HepG2 (cell line): ENCODE data around the gene MAMDC2. TPM values are rescaled to one million over a fixed set of nuclear protein-coding genes. Genes with fewer than 3 reads are reported as not detected.
A peak's percentile ranks its signal among the peaks of the same experiment; 100 is the strongest.

Experiments
- ATAC-seq: fragments of 200-7000 bp; cut with Tn5 transposase; 3 replicates; pipeline ENCODE4 v1.9.1; 2020; ENCODE audit warnings: mild to moderate bottlenecking, moderate library complexity
- BruUV-seq: library from RNA; stranded (reverse); fragments of 400-500 nt; replicated peaks from 2 replicates; lab custom pipeline; 2021; lab: Mats Ljungman, UMichigan
- CTCF ChIA-PET: fragments of 300-600 bp; formaldehyde crosslinking; extraction: SDS; loops from one replicate; lab custom pipeline; 2021; ENCODE audit warnings: low total read pairs, inconsistent platforms, low intra/inter-chr PET ratio; lab: Yijun Ruan, JAX
- POLR2A ChIA-PET: fragments of 350-600 bp; sonication (Branson Sonifier 250); formaldehyde crosslinking; loops from one replicate; lab custom pipeline; 2020; ENCODE audit warnings: antibody characterized with exemption, inconsistent platforms; lab: Yijun Ruan, JAX
- DNase-seq: peaks from one replicate; pipeline ENCODE4 v3.0.0-alpha.2; 2015; ENCODE audit warnings: low spot score
- FAIRE-seq: peaks from 3 replicates; lab custom pipeline; 2011; peaks lifted over from hg19 to GRCh38; lab: Jason Lieb, UNC
- H2AFZ ChIP-seq: one replicate; pipeline ENCODE4 v1.6.1; 2011; ENCODE audit warnings: low read length, inconsistent platforms
- H3K27ac ChIP-seq: fragments of 300-600 bp; 3 replicates; pipeline ENCODE4 v1.8.0; 2011; ENCODE audit warnings: mixed run types, mild to moderate bottlenecking, mixed read lengths, low read length, inconsistent platforms; ENCODE audit not compliant: insufficient read depth; ENCODE audit errors: extremely low read length
- H3K27me3 ChIP-seq, 2 experiments: fragments of 200-600 bp in 1 of 2; 2 replicates in 1 of 2; 3 replicates in 1 of 2; pipeline versions ENCODE4 v1.6.0 to v1.8.0; 2011; ENCODE audit warnings: low read length in 2 of 2, mild to moderate bottlenecking in 2 of 2, moderate library complexity in 2 of 2, inconsistent platforms in 1 of 2; ENCODE audit not compliant: insufficient read depth in 2 of 2, control insufficient read depth in 1 of 2
- H3K36me3 ChIP-seq, 2 experiments: fragments of 200-600 bp in 1 of 2; replicated peaks in 1 of 2; 2 replicates in 1 of 2; 3 replicates in 1 of 2; pipeline versions ENCODE4 v1.5.1 to v1.8.0; 2011; ENCODE audit warnings: low read length in 2 of 2, inconsistent platforms in 1 of 2; ENCODE audit not compliant: insufficient read depth in 2 of 2, control insufficient read depth in 1 of 2
- H3K4me1 ChIP-seq: 2 replicates; pipeline ENCODE4 v1.5.1; 2012; ENCODE audit warnings: low read length, inconsistent platforms; ENCODE audit not compliant: insufficient read depth
- H3K4me2 ChIP-seq: 2 replicates; pipeline ENCODE4 v1.6.0; 2011; ENCODE audit warnings: low read depth, low read length, inconsistent platforms
- H3K4me3 ChIP-seq, 3 experiments: fragments of 200-600 bp in 1 of 3; sonication (generic), shearing (Covaris generic) in 1 of 3; replicated peaks in 1 of 3; 2 replicates each; pipeline ENCODE4 v1.5.1; 2011 to 2016; ENCODE audit warnings: low read length in 3 of 3, inconsistent platforms in 2 of 3, low read depth in 2 of 3, mild to moderate bottlenecking in 2 of 3, control low read depth in 1 of 3, mixed read lengths in 1 of 3; ENCODE audit not compliant: insufficient read depth in 1 of 3
- H3K79me2 ChIP-seq: one replicate; pipeline ENCODE4 v1.6.1; 2011; ENCODE audit warnings: low read length, inconsistent platforms; ENCODE audit not compliant: insufficient read depth
- H3K9ac ChIP-seq: 2 replicates; pipeline ENCODE4 v1.6.0; 2011; ENCODE audit warnings: mild to moderate bottlenecking, low read depth, low read length, inconsistent platforms; ENCODE audit not compliant: insufficient read depth
- H3K9me3 ChIP-seq: 2 replicates; pipeline ENCODE4 v1.5.1; 2012; ENCODE audit warnings: mild to moderate bottlenecking, low read length
- H4K20me1 ChIP-seq: 2 replicates; pipeline ENCODE4 v1.6.0; 2011; ENCODE audit warnings: inconsistent platforms, mild to moderate bottlenecking, low read length, moderate library complexity; ENCODE audit not compliant: insufficient read depth
- FOXP4 ChIP-seq: sonication (generic); formaldehyde crosslinking; IDR thresholded peaks from 2 replicates; pipeline ENCODE4 v1.4.0; 2020; ENCODE audit warnings: missing genetic modification reagents
- MAFF ChIP-seq: IDR thresholded peaks from 2 replicates; pipeline ENCODE4 v1.6.1; 2011; ENCODE audit warnings: low read depth, low read length, improper control_type of control experiment
- MAFK ChIP-seq, 2 experiments: IDR thresholded peaks in 1 of 2; conservative IDR thresholded peaks in 1 of 2; 2 replicates each; pipeline ENCODE4 v1.6.1; 2011; ENCODE audit warnings: improper control_type of control experiment in 2 of 2, low read length in 2 of 2
- RFX5 ChIP-seq: IDR thresholded peaks from 2 replicates; pipeline ENCODE4 v1.6.1; 2011; ENCODE audit warnings: low read depth, low read length, improper control_type of control experiment
- RNF2 ChIP-seq: fragments of 450-650 bp; conservative IDR thresholded peaks from 2 replicates; pipeline ENCODE4 v1.6.1; 2016; ENCODE audit warnings: low read depth
- SIN3B ChIP-seq: fragments of 150-350 bp; IDR thresholded peaks from 2 replicates; pipeline ENCODE4 v1.6.1; 2014; ENCODE audit warnings: low read length
- ZBTB49 ChIP-seq: sonication (generic); formaldehyde crosslinking; IDR thresholded peaks from 2 replicates; pipeline ENCODE4 v1.4.0; 2020; ENCODE audit warnings: missing genetic modification reagents, borderline replicate concordance
- ZFP37 ChIP-seq: sonication (generic); formaldehyde crosslinking; IDR thresholded peaks from 2 replicates; pipeline ENCODE4 v1.4.0; 2020; ENCODE audit warnings: missing genetic modification reagents, borderline replicate concordance
- ZNF296 ChIP-seq: sonication (generic); formaldehyde crosslinking; conservative IDR thresholded peaks from 2 replicates; pipeline ENCODE4 v1.5.0; 2020; ENCODE audit warnings: mild to moderate bottlenecking, missing genetic modification reagents
- ZNF589 ChIP-seq: sonication (generic); formaldehyde crosslinking; conservative IDR thresholded peaks from 2 replicates; pipeline ENCODE4 v1.8.0; 2022; ENCODE audit warnings: mild to moderate bottlenecking, moderate library complexity, missing genetic modification reagents
- ZNF605 ChIP-seq: sonication (generic); formaldehyde crosslinking; IDR thresholded peaks from 2 replicates; pipeline ENCODE4 v1.8.0; 2022; ENCODE audit warnings: mild to moderate bottlenecking, missing genetic modification reagents
- WGBS: methylation state at CpG from one replicate; pipeline ENCODE4 v1.1.6; 2017; ENCODE audit warnings: low lambda C conversion rate; 5-methylcytosine and 5-hydroxymethylcytosine counted together
- in situ Hi-C: cut with HindIII; loops from 2 replicates; pipeline ENCODE4 v1.10.0; 2017; ENCODE audit warnings: low pct_unique_long_range_greater_than_20kb; ENCODE audit not compliant: extremely low pct_ligation_motif_present
- intact Hi-C: fragments of 100-400 bp; cut with micrococcal nuclease; formaldehyde crosslinking; loops from one replicate; pipeline ENCODE4 v1.10.0; 2022; ENCODE audit not compliant: unreplicated experiment
- polyA plus RNA-seq, 8 experiments: library from polyadenylated mRNA; depleted of rRNA in 3 of 8; stranded (reverse) in 7 of 8; unstranded in 1 of 8; fragments of >200 nt; fragmentation: Illumina TruSeq in 4 of 8; extraction: Trizol in 4 of 8; gene quantifications; 2 replicates each; pipeline versions ENCODE4 v1.2.1 to v1.2.3, GENCODE V29; 2011 to 2016; ENCODE audit warnings: low read depth in 4 of 8, missing spikeins in 1 of 8, mixed read lengths in 1 of 8; ENCODE audit not compliant: insufficient read depth in 1 of 8
- total RNA-seq, 5 experiments: library from RNA; depleted of rRNA; stranded (reverse); fragments of >200 nt; fragmentation: Illumina TruSeq; extraction: Trizol; gene quantifications; 2 replicates each; pipeline ENCODE4 v1.2.3, GENCODE V29; 2016; ENCODE audit warnings: low read depth in 1 of 5
- TF ChIP-seq, protein P1 (sequence below): sonication (generic); formaldehyde crosslinking; IDR thresholded peaks from 2 replicates; pipeline ENCODE4 v1.4.0; 2020; ENCODE audit warnings: mild to moderate bottlenecking, missing genetic modification reagents

The MAMDC2 gene
- total and polyA plus RNA-seq, 2 of the 13 experiments (the other 11 are each of a cell fraction or from before 2014, with no cell fraction given), result not detected

DNA sequence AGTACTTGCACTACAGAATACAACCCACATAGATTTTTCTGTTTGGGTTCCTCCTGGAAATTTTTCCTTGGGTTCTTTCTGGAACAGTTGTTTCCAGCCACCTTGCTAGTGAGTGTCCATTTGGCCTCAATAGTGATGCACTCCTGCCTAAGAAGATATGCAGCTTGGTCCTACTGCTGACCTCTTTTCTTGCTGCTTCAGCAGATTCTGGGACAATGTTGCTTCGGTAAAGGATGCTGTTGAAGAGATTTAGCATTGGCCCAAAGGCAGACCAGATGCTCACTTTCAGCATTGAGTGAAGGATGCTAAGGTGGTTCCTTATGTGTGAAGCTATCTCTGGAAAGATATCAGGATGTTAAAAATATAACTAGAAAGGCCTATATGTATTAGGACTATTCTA lies 128.9 kb downstream of the MAMDC2 start:
- Histone ChIP-seq H3K9ac (no peak overlapping the region), H2AFZ (no peak overlapping the region), H3K4me2 (no peak overlapping the region), H3K79me2 (no peaks in the 10 kb centered on the region), H3K4me3 (no peak overlapping the region), H3K27me3 (no peaks in the 10 kb centered on the region), H3K27ac (no peak overlapping the region), H4K20me1 (no peaks in the 10 kb centered on the region), H3K36me3 (no peaks in the 10 kb centered on the region), H3K4me1 (peaks cover 17% of the 10 kb centered on the region), H3K9me3 (no peaks in the 10 kb centered on the region)
- WGBS, result 59% methylated on average over 1 of the region's 1 CpG
- FAIRE-seq (no peak), ATAC-seq (no peak), DNase-seq (no peak)
- in situ Hi-C loops, result no loop called here
- intact Hi-C loops, result no loop called here
- ChIA-PET POLR2A (no interaction called here), CTCF (no interaction called here)
- BruUV-seq, result no TSS peak
- TF ChIP-seq ZFP37 (no peak), MAFF (peak; percentile 55; the same call in 1 of the 2 replicates), MAFK (conservative IDR thresholded peaks at IDR 0.05 in 1 of 2, IDR thresholded peaks at IDR 0.05 in 1 of 2; ENCODE audit: low read length in 2 of 2) (peak; percentile 67 to 75), ZNF605 (CRISPR knock-in tag) (no peak)

DNA sequence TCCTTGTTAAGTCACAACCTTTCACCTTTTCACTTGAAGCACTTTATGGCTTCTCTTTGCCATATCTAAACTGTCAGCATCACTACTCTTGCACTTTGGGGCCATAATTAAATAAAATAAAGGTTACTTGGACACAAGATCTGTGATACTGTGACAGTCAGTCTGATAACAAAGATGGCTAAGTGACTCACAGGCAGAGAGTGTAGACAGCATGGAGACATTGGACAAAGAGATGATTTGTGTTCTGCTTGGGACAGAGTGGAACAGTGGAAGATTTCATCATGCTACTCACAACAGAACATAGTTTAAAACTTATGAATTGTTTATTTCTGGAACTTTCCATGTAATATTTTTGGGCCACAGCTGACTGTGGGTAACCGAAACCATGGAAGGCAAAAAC lies 133.5 kb downstream of the MAMDC2 start:
- no peak for FAIRE-seq

More for the DNA sequence above, 133.5 kb downstream of the MAMDC2 start:
- ChIA-PET CTCF (no interaction called here), POLR2A (no interaction called here)
- H3K9me3 ChIP-seq, result no peaks in the 10 kb centered on the region
- no peaks in the 10 kb centered on the region for H3K27me3 ChIP-seq
- ATAC-seq, result peak; percentile 52; the same call in 2 of the 3 replicates
- no peak overlapping the region for H3K9ac ChIP-seq
- DNase-seq, result peak; percentile 23
- H3K4me3 ChIP-seq, result no peak overlapping the region
- H3K4me2 ChIP-seq, result no peak overlapping the region
- H3K27ac ChIP-seq, result no peak overlapping the region
- WGBS, result 95% methylated on average over 1 of the region's 1 CpG
- H3K79me2 ChIP-seq, result no peaks in the 10 kb centered on the region
- H3K4me1 ChIP-seq, result peaks cover 6% of the 10 kb centered on the region; the same call in 1 of the 2 replicates
- in situ Hi-C loops (no loop called here), intact Hi-C loops (no loop called here)
- no peaks in the 10 kb centered on the region for H4K20me1 ChIP-seq
- no TSS peak for BruUV-seq
- TF ChIP-seq ZNF296 (CRISPR knock-in tag), result no peak
- TF ChIP-seq RNF2, result no peak
- no peak for TF ChIP-seq ZNF589 (CRISPR knock-in tag)
- no peak for TF ChIP-seq SIN3B
- TF ChIP-seq ZBTB49 (CRISPR knock-in tag), result no peak
- TF ChIP-seq, protein P1, sequence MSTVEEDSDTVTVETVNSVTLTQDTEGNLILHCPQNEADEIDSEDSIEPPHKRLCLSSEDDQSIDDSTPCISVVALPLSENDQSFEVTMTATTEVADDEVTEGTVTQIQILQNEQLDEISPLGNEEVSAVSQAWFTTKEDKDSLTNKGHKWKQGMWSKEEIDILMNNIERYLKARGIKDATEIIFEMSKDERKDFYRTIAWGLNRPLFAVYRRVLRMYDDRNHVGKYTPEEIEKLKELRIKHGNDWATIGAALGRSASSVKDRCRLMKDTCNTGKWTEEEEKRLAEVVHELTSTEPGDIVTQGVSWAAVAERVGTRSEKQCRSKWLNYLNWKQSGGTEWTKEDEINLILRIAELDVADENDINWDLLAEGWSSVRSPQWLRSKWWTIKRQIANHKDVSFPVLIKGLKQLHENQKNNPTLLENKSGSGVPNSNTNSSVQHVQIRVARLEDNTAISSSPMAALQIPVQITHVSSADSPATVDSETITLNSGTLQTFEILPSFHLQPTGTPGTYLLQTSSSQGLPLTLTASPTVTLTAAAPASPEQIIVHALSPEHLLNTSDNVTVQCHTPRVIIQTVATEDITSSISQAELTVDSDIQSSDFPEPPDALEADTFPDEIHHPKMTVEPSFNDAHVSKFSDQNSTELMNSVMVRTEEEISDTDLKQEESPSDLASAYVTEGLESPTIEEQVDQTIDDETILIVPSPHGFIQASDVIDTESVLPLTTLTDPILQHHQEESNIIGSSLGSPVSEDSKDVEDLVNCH (CRISPR knock-in tag), result no peak
- no peak for TF ChIP-seq FOXP4 (CRISPR knock-in tag)
- no peak for TF ChIP-seq RFX5
- H2AFZ ChIP-seq, result no peak overlapping the region
- no peaks in the 10 kb centered on the region for H3K36me3 ChIP-seq
